GM12878 (cell line): ENCODE data around the gene OVCA2. TPM values are rescaled to one million over a fixed set of nuclear protein-coding genes. Genes with fewer than 3 reads are reported as not detected.

ENCODE experiments used
- ATF7 ChIP-seq: fragments of 450-650 bp; IDR thresholded peaks from 2 replicates; pipeline ENCODE4 v1.6.1; 2016; ENCODE audit warnings: low read depth, mild to moderate bottlenecking
- BHLHE40 ChIP-seq, 2 experiments: fragments of 450-650 bp in 1 of 2; IDR thresholded peaks; 2 replicates each; pipeline ENCODE4 v1.6.1; 2011 to 2017; ENCODE audit warnings: low read depth in 2 of 2, borderline replicate concordance in 1 of 2, improper control_type of control experiment in 1 of 2, low read length in 1 of 2, mild to moderate bottlenecking in 1 of 2
- CHD2 ChIP-seq: IDR thresholded peaks from 2 replicates; pipeline ENCODE4 v1.6.1; 2011; ENCODE audit warnings: low read depth, low read length, improper control_type of control experiment, borderline replicate concordance
- DPF2 ChIP-seq: fragments of 450-650 bp; IDR thresholded peaks from 2 replicates; pipeline ENCODE4 v1.6.1; 2017; ENCODE audit warnings: mild to moderate bottlenecking
- NBN ChIP-seq: fragments of 450-650 bp; IDR thresholded peaks from 2 replicates; pipeline ENCODE4 v1.6.1; 2016
- NFYA ChIP-seq: IDR thresholded peaks from 2 replicates; pipeline ENCODE4 v1.6.1; 2011; ENCODE audit warnings: low read depth, mild to moderate bottlenecking, low read length, improper control_type of control experiment, borderline replicate concordance
- PAX5 ChIP-seq: IDR thresholded peaks from 2 replicates; pipeline ENCODE4 v1.6.1; 2011; ENCODE audit warnings: low read depth, low read length, borderline replicate concordance
- POU2F2 ChIP-seq: IDR thresholded peaks from 3 replicates; pipeline ENCODE4 v1.6.1; 2011; ENCODE audit warnings: low read depth, mild to moderate bottlenecking, low read length, borderline replicate concordance
- RUNX3 ChIP-seq: IDR thresholded peaks from 2 replicates; pipeline ENCODE4 v1.6.1; 2012; ENCODE audit warnings: low read length, inconsistent platforms
- SP1 ChIP-seq: IDR thresholded peaks from one replicate; pipeline ENCODE4 v1.6.1; 2011; ENCODE audit warnings: low read depth, low read length
- WRNIP1 ChIP-seq: IDR thresholded peaks from 2 replicates; pipeline ENCODE4 v1.6.1; 2011; ENCODE audit warnings: low read depth, low read length, improper control_type of control experiment, borderline replicate concordance
- ZNF207 ChIP-seq: fragments of 450-650 bp; IDR thresholded peaks from 2 replicates; pipeline ENCODE4 v1.6.1; 2014; ENCODE audit warnings: antibody characterized with exemption, mild to moderate bottlenecking, borderline replicate concordance
- polyA plus RNA-seq, 11 experiments: library from polyadenylated mRNA; depleted of rRNA in 4 of 11; unstranded in 6 of 11; stranded (reverse) in 5 of 11; fragments of >200 nt; fragmentation: Nextera tagmentation in 4 of 11; fragmentation: Illumina TruSeq in 1 of 11; extraction: Ambion mirVana in 4 of 11; extraction: Trizol in 1 of 11; gene quantifications; 1 replicate in 1 of 11; 2 replicates in 10 of 11; pipeline versions ENCODE4 v1.2.1 to v1.2.3, GENCODE V29; 2011 to 2016; ENCODE audit warnings: inconsistent platforms in 2 of 11, missing spikeins in 2 of 11, low read depth in 1 of 11
- total RNA-seq, 4 experiments: library from RNA; depleted of rRNA in 3 of 4; stranded (reverse); fragments of >200 nt in 3 of 4; fragmentation: Illumina TruSeq in 1 of 4; extraction: Trizol in 1 of 4; gene quantifications; 2 replicates each; pipeline versions ENCODE4 v1.2.1 to v1.2.3, GENCODE V29; 2013 to 2021
- TF ChIP-seq, protein P1 (sequence below): IDR thresholded peaks from 2 replicates; pipeline ENCODE4 v1.6.1; 2011; ENCODE audit warnings: low read depth, low read length, improper control_type of control experiment, borderline replicate concordance
- TF ChIP-seq, protein P2 (sequence below): fragments of 450-650 bp; IDR thresholded peaks from 2 replicates; pipeline ENCODE4 v1.6.1; 2018; ENCODE audit warnings: borderline replicate concordance, mild to moderate bottlenecking; ENCODE audit not compliant: partially characterized antibody
- TF ChIP-seq, protein P3 (sequence below), 3 experiments: IDR thresholded peaks in 2 of 3; conservative IDR thresholded peaks in 1 of 3; 2 replicates each; pipeline ENCODE4 v1.5.1; 2011; ENCODE audit warnings: low read depth in 3 of 3, low read length in 3 of 3, mild to moderate bottlenecking in 3 of 3, control low read depth in 2 of 3, moderate library complexity in 2 of 3, inconsistent platforms in 1 of 3, mixed read lengths in 1 of 3; ENCODE audit not compliant: control insufficient read depth in 2 of 3, insufficient read depth in 1 of 3; ENCODE audit errors: extremely low read depth in 1 of 3
- TF ChIP-seq, protein P4 (sequence below): IDR thresholded peaks from 2 replicates; pipeline ENCODE4 v1.6.1; 2011; ENCODE audit warnings: borderline replicate concordance, low read depth, mild to moderate bottlenecking, moderate library complexity, mixed read lengths, low read length; ENCODE audit not compliant: insufficient read depth; ENCODE audit errors: extremely low read length
- TF ChIP-seq, protein P5 (sequence below): IDR thresholded peaks from 2 replicates; pipeline ENCODE4 v1.6.1; 2011; ENCODE audit warnings: low read depth, mild to moderate bottlenecking, low read length, moderate library complexity, borderline replicate concordance; ENCODE audit errors: extremely low read depth
- TF ChIP-seq, protein P6 (sequence below): IDR thresholded peaks from 2 replicates; pipeline ENCODE4 v1.6.1; 2011; ENCODE audit warnings: mild to moderate bottlenecking, low read depth, low read length, moderate library complexity; ENCODE audit not compliant: insufficient replicate concordance
- TF ChIP-seq, protein P7 (sequence below): IDR thresholded peaks from 2 replicates; pipeline ENCODE4 v1.6.1; 2012; ENCODE audit warnings: low read depth, low read length, improper control_type of control experiment

The OVCA2 gene
- total and polyA plus RNA-seq, 10 of the 15 experiments (the other 5 are each of a cell fraction or from before 2014, with no cell fraction given): 6.1 to 75.3 (median 40.7) TPM

DNA sequence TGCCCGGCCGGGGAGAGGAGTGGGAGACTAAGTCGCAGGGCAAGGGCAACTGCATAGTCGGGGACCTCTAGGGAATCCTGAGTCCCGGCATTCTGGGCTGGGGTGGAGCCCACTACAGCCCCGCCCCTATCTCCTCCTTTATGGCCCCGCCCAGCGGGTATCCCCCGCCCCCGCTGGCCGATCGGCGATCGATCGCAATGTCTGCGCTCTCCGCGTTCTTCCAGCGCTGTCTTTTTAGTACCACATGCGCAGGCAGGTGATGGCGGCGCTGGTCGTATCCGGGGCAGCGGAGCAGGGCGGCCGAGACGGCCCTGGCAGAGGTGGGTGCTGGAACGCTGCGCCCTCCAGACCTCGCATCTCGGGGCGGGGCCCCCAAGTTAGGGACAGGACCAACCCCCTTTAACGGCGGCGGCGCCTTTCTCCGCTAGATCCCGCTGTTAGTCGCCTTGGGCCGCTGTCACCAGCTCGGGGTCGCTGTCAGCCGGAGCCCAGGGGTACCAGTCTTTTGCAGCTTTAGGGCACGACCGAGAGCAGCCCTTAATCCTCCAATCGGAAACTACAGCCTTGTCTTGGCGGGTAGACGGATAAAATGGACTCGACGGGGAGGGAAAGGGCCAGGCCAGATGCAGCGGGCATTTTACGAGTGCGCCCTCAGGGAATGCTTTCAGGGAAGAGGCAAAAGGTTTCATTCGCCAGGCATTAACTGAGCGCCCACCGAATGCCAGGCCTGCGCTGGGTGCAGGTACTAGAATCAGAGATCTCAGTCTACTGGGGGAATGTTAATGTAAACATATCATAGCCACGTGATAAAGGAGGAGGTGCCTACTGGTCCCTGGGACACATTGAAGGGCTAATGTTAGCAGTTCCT lies 11.7 kb upstream of the OVCA2 start, which contains the start of gene DPH1 (continued):
- TF ChIP-seq, protein P1, sequence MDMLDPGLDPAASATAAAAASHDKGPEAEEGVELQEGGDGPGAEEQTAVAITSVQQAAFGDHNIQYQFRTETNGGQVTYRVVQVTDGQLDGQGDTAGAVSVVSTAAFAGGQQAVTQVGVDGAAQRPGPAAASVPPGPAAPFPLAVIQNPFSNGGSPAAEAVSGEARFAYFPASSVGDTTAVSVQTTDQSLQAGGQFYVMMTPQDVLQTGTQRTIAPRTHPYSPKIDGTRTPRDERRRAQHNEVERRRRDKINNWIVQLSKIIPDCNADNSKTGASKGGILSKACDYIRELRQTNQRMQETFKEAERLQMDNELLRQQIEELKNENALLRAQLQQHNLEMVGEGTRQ: peak; percentile 70
- TF ChIP-seq, protein P2, sequence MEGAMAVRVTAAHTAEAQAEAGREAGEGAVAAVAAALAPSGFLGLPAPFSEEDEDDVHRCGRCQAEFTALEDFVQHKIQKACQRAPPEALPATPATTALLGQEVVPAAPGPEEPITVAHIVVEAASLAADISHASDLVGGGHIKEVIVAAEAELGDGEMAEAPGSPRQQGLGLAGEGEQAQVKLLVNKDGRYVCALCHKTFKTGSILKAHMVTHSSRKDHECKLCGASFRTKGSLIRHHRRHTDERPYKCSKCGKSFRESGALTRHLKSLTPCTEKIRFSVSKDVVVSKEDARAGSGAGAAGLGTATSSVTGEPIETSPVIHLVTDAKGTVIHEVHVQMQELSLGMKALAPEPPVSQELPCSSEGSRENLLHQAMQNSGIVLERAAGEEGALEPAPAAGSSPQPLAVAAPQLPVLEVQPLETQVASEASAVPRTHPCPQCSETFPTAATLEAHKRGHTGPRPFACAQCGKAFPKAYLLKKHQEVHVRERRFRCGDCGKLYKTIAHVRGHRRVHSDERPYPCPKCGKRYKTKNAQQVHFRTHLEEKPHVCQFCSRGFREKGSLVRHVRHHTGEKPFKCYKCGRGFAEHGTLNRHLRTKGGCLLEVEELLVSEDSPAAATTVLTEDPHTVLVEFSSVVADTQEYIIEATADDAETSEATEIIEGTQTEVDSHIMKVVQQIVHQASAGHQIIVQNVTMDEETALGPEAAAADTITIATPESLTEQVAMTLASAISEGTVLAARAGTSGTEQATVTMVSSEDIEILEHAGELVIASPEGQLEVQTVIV: peak; percentile 69
- TF ChIP-seq PAX5 (peak; percentile 60; the same call in 1 of the 2 replicates), WRNIP1 (no peak), DPF2 (0 out of 2 replicates have a peak, but pooled peaks have one; percentile 23), ZNF207 (0 out of 2 replicates have a peak, but pooled peaks have one; percentile 76), SP1 (peak; percentile 89), RUNX3 (peak; percentile 48; the same call in 1 of the 2 replicates), ATF7 (no peak; the same call in 1 of the 2 replicates), NFYA (no peak), BHLHE40 (IDR thresholded peaks at IDR 0.05; ENCODE audit: borderline replicate concordance in 1 of 2, low read depth in 2 of 2, low read length in 1 of 2) (peak; percentile 81 to 84), POU2F2 (peak; percentile 59; the same call in 1 of the 3 replicates), NBN (peak; percentile 63; the same call in 1 of the 2 replicates), CHD2 (peak; percentile 74; the same call in 1 of the 2 replicates)
- TF ChIP-seq, protein P3, sequence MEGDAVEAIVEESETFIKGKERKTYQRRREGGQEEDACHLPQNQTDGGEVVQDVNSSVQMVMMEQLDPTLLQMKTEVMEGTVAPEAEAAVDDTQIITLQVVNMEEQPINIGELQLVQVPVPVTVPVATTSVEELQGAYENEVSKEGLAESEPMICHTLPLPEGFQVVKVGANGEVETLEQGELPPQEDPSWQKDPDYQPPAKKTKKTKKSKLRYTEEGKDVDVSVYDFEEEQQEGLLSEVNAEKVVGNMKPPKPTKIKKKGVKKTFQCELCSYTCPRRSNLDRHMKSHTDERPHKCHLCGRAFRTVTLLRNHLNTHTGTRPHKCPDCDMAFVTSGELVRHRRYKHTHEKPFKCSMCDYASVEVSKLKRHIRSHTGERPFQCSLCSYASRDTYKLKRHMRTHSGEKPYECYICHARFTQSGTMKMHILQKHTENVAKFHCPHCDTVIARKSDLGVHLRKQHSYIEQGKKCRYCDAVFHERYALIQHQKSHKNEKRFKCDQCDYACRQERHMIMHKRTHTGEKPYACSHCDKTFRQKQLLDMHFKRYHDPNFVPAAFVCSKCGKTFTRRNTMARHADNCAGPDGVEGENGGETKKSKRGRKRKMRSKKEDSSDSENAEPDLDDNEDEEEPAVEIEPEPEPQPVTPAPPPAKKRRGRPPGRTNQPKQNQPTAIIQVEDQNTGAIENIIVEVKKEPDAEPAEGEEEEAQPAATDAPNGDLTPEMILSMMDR (IDR thresholded peaks at IDR 0.05 in 2 of 3, conservative IDR thresholded peaks at IDR 0.05 in 1 of 3; ENCODE audit: control insufficient read depth in 2 of 3, extremely low read depth in 1 of 3, insufficient read depth in 1 of 3, low read depth in 3 of 3, low read length in 3 of 3): peak in 1 of 3 experiments; percentile 11; a peak in 1 of 6 replicates
- TF ChIP-seq, protein P4, sequence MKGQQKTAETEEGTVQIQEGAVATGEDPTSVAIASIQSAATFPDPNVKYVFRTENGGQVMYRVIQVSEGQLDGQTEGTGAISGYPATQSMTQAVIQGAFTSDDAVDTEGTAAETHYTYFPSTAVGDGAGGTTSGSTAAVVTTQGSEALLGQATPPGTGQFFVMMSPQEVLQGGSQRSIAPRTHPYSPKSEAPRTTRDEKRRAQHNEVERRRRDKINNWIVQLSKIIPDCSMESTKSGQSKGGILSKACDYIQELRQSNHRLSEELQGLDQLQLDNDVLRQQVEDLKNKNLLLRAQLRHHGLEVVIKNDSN: peak; percentile 79
- TF ChIP-seq, protein P5, sequence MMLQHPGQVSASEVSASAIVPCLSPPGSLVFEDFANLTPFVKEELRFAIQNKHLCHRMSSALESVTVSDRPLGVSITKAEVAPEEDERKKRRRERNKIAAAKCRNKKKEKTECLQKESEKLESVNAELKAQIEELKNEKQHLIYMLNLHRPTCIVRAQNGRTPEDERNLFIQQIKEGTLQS: 0 out of 2 replicates have a peak, but pooled peaks have one; percentile 14
- TF ChIP-seq, protein P6, sequence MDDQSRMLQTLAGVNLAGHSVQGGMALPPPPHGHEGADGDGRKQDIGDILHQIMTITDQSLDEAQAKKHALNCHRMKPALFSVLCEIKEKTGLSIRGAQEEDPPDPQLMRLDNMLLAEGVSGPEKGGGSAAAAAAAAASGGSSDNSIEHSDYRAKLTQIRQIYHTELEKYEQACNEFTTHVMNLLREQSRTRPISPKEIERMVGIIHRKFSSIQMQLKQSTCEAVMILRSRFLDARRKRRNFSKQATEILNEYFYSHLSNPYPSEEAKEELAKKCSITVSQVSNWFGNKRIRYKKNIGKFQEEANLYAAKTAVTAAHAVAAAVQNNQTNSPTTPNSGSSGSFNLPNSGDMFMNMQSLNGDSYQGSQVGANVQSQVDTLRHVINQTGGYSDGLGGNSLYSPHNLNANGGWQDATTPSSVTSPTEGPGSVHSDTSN: peak; percentile 49
- TF ChIP-seq, protein P7, sequence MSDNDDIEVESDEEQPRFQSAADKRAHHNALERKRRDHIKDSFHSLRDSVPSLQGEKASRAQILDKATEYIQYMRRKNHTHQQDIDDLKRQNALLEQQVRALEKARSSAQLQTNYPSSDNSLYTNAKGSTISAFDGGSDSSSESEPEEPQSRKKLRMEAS: peak; percentile 99
